Astrocyte (in vitro differentiated cells and primary cell): ENCODE measurements around the gene ARL6. TPM values are rescaled to one million over a fixed set of nuclear protein-coding genes. Genes with fewer than 3 reads are reported as not detected.

Experiments used
- DNase-seq: peaks from one replicate; pipeline ENCODE4 v3.0.0-alpha.2; 2010; ENCODE audit warnings: low read depth
- FAIRE-seq: peaks from 2 replicates; lab custom pipeline; 2011; peaks lifted over from hg19 to GRCh38; lab: Jason Lieb, UNC
- H2AFZ ChIP-seq: 2 replicates; pipeline ENCODE4 v1.6.0; 2012; ENCODE audit warnings: low read depth, low read length, inconsistent platforms
- H3K27ac ChIP-seq: 2 replicates; pipeline ENCODE4 v1.5.1; 2011; ENCODE audit warnings: low read depth, low read length, inconsistent platforms
- H3K27me3 ChIP-seq: 2 replicates; pipeline ENCODE4 v1.6.0; 2011; ENCODE audit warnings: low read length, inconsistent platforms; ENCODE audit not compliant: insufficient read depth
- H3K36me3 ChIP-seq: 2 replicates; pipeline ENCODE4 v1.5.1; 2011; ENCODE audit warnings: low read length, inconsistent platforms; ENCODE audit not compliant: insufficient read depth
- H3K4me1 ChIP-seq: 2 replicates; pipeline ENCODE4 v1.5.1; 2011; ENCODE audit warnings: low read length, inconsistent platforms; ENCODE audit not compliant: insufficient read depth
- H3K4me2 ChIP-seq: 2 replicates; pipeline ENCODE4 v1.6.0; 2012; ENCODE audit warnings: low read length, inconsistent platforms
- H3K4me3 ChIP-seq: 2 replicates; pipeline ENCODE4 v1.5.1; 2011; ENCODE audit warnings: low read depth, mild to moderate bottlenecking, low read length, inconsistent platforms; ENCODE audit not compliant: insufficient read depth
- H3K79me2 ChIP-seq: 2 replicates; pipeline ENCODE4 v1.6.0; 2012; ENCODE audit warnings: mild to moderate bottlenecking, low read length, inconsistent platforms; ENCODE audit not compliant: insufficient read depth
- H3K9ac ChIP-seq: 2 replicates; pipeline ENCODE4 v1.6.0; 2012; ENCODE audit warnings: mild to moderate bottlenecking, low read length, inconsistent platforms
- H3K9me3 ChIP-seq: 2 replicates; pipeline ENCODE4 v1.5.1; 2012; ENCODE audit warnings: low read depth, mild to moderate bottlenecking, low read length, inconsistent platforms; ENCODE audit not compliant: insufficient read depth
- H4K20me1 ChIP-seq: 2 replicates; pipeline ENCODE4 v1.6.0; 2012; ENCODE audit warnings: low read length, inconsistent platforms; ENCODE audit not compliant: insufficient read depth
- H3K27ac Mint-ChIP-seq: one replicate; pipeline ENCODE4 v1.8.0; 2021; ENCODE audit warnings: mild to moderate bottlenecking, mixed read lengths; ENCODE audit not compliant: unreplicated experiment
- H3K27me3 Mint-ChIP-seq: one replicate; pipeline ENCODE4 v1.8.0; 2021; ENCODE audit warnings: low read depth, mixed read lengths; ENCODE audit not compliant: unreplicated experiment
- H3K36me3 Mint-ChIP-seq: one replicate; pipeline ENCODE4 v1.8.0; 2021; ENCODE audit warnings: low read depth, mixed read lengths; ENCODE audit not compliant: unreplicated experiment
- H3K4me1 Mint-ChIP-seq: one replicate; pipeline ENCODE4 v1.8.0; 2021; ENCODE audit warnings: low read depth, mixed read lengths; ENCODE audit not compliant: unreplicated experiment
- H3K4me3 Mint-ChIP-seq: one replicate; pipeline ENCODE4 v1.8.0; 2021; ENCODE audit warnings: mild to moderate bottlenecking, moderate library complexity, mixed read lengths; ENCODE audit not compliant: unreplicated experiment
- H3K9me3 Mint-ChIP-seq: one replicate; pipeline ENCODE4 v1.8.0; 2021; ENCODE audit warnings: mild to moderate bottlenecking, mixed read lengths; ENCODE audit not compliant: unreplicated experiment
- CTCF ChIP-seq: IDR thresholded peaks from 2 replicates; pipeline ENCODE4 v1.5.1; 2011; ENCODE audit warnings: low read depth, mild to moderate bottlenecking, inconsistent platforms, low read length, moderate library complexity; ENCODE audit not compliant: insufficient read depth
- EZH2 ChIP-seq: IDR thresholded peaks from 2 replicates; pipeline ENCODE4 v1.6.1; 2012; ENCODE audit warnings: mild to moderate bottlenecking, low read length, inconsistent platforms; ENCODE audit not compliant: insufficient read depth
- total RNA-seq: library from RNA; stranded (reverse); gene quantifications from 2 replicates; pipeline ENCODE4 v1.2.1, GENCODE V29; 2021

ARL6 gene
- total RNA-seq, 1 donor from 2014 or later, result 7.1 TPM

DNA sequence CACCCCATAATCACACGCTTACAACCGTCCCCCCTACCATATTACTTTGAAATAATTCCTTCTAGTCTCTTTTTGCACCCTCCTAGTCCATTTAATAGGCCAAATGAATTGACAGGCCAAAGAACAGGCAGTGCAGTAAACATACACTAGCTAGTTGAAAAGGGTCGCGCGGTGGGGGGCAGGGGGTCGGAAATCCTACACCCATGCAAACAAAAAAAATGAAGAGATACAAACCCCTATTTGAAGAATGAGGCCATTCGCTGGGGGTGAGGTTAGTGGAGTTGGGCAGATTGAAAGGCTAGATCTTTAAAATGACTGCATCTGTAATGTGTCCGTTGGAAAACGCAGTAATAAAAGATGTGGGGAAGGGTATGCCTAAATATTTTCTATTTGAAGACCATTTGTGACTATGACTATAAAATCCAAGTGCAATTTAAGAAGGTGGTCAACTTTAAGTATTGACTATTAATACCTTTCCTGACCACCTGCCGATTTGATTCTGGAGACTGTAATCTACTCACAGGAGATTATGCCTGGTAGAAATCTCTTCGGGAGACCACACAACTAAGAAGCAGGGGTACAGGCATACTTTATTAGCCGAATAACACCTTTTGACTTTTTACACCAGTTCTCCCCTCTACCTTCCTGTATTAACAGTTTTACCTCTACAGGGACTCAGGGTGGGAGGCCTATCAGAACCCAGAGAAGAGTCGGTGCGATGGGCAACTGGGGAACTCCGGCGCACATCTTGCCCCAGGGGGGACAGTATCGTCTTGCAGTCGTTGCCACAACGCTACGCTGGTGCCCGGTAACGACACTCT, 762 bp upstream of the ARL6 start:
- Mint-ChIP-seq H3K27me3 (no peaks in the 10 kb centered on the region), H3K9me3 (no peaks in the 10 kb centered on the region), H3K36me3 (no peaks in the 10 kb centered on the region), H3K4me1 (peaks cover 5% of the 10 kb centered on the region), H3K27ac (peak overlapping the region; percentile 96), H3K4me3 (peak overlapping the region; percentile 95)
- no peak for FAIRE-seq
- H3K27ac ChIP-seq, result peak overlapping the region; percentile 68
- H4K20me1 ChIP-seq, result no peaks in the 10 kb centered on the region
- no peaks in the 10 kb centered on the region for H3K9me3 ChIP-seq
- TF ChIP-seq EZH2 (no peak), CTCF (no peak)
- H3K4me1 ChIP-seq, result peaks cover 7% of the 10 kb centered on the region
- H3K9ac ChIP-seq, result peak overlapping the region; percentile 86
- H3K4me3 ChIP-seq, result peak overlapping the region; percentile 95
- H3K4me2 ChIP-seq, result peak overlapping the region; percentile 89
- H3K79me2 ChIP-seq, result no peaks in the 10 kb centered on the region
- no peaks in the 10 kb centered on the region for H3K27me3 ChIP-seq
- no peak for DNase-seq
- H3K36me3 ChIP-seq, result no peaks in the 10 kb centered on the region
- H2AFZ ChIP-seq, result peak overlapping the region; percentile 96

- H3K9me3 Mint-ChIP-seq, result no peaks in the 10 kb centered on the region
- TF ChIP-seq EZH2, result no peak
- no peak for TF ChIP-seq CTCF
- peaks cover under 1% of the 10 kb centered on the region for H3K36me3 Mint-ChIP-seq
- peak; percentile 14 for DNase-seq
- Histone ChIP-seq H3K27me3 (no peaks in the 10 kb centered on the region), H2AFZ (peak overlapping the region; percentile 96), H3K9me3 (no peaks in the 10 kb centered on the region), H3K79me2 (no peaks in the 10 kb centered on the region), H3K4me1 (peaks cover 7% of the 10 kb centered on the region), H3K9ac (peak overlapping the region; percentile 86), H3K4me3 (peak overlapping the region; percentile 95), H3K27ac (no peak overlapping the region), H4K20me1 (no peaks in the 10 kb centered on the region), H3K4me2 (peak overlapping the region; percentile 89), H3K36me3 (no peaks in the 10 kb centered on the region)
- no peaks in the 10 kb centered on the region for H3K27me3 Mint-ChIP-seq
- peaks cover 5% of the 10 kb centered on the region for H3K4me1 Mint-ChIP-seq
- FAIRE-seq, result no peak
- no peak overlapping the region for H3K27ac Mint-ChIP-seq
- H3K4me3 Mint-ChIP-seq, result peak overlapping the region; percentile 95
Measured at GRCh38 chr3:97765336-97765735, 778 bp downstream of the ARL6 start.

GRCh38 chr3:97772926-97773325, 8.4 kb downstream of the ARL6 start:
- TF ChIP-seq EZH2, result no peak
- no peak for TF ChIP-seq CTCF
- no peaks in the 10 kb centered on the region for H3K27me3 ChIP-seq
- no peaks in the 10 kb centered on the region for H3K9me3 ChIP-seq
- FAIRE-seq (no peak), DNase-seq (no peak)
- H2AFZ ChIP-seq, result no peak overlapping the region
- no peaks in the 10 kb centered on the region for H3K36me3 ChIP-seq
- H3K9ac ChIP-seq, result no peak overlapping the region
- no peak overlapping the region for H3K4me2 ChIP-seq
- H3K4me3 Mint-ChIP-seq, result no peak overlapping the region
- no peak overlapping the region for H3K27ac Mint-ChIP-seq
- no peaks in the 10 kb centered on the region for H4K20me1 ChIP-seq
- H3K27me3 Mint-ChIP-seq, result no peaks in the 10 kb centered on the region
- H3K4me1 Mint-ChIP-seq, result no peaks in the 10 kb centered on the region
- H3K4me3 ChIP-seq, result no peak overlapping the region
- no peak overlapping the region for H3K27ac ChIP-seq
- no peaks in the 10 kb centered on the region for H3K79me2 ChIP-seq
- H3K4me1 ChIP-seq, result no peaks in the 10 kb centered on the region
- peaks cover 11% of the 10 kb centered on the region for H3K36me3 Mint-ChIP-seq
- H3K9me3 Mint-ChIP-seq, result no peaks in the 10 kb centered on the region
